Smooth muscle cell of the pulmonary artery (primary cell): ENCODE data around the gene OR8A1. TPM values are rescaled to one million over a fixed set of nuclear protein-coding genes. Genes with fewer than 3 reads are reported as not detected.

Source experiments
- total RNA-seq: library from RNA; depleted of rRNA; stranded (reverse); fragments of >200 nt; gene quantifications from 2 replicates; pipeline ENCODE4 v1.2.3, GENCODE V29; 2014

OR8A1 gene
- total RNA-seq = not detected in 2 replicates

GRCh38 chr11:124569697-124570096 is at the start of gene OR8A1:
Gene OR8A1, plus strand, starts transcription at chr11:124569997. Its CDS starts 123 bp downstream, at chr11:124570120.

DNA sequence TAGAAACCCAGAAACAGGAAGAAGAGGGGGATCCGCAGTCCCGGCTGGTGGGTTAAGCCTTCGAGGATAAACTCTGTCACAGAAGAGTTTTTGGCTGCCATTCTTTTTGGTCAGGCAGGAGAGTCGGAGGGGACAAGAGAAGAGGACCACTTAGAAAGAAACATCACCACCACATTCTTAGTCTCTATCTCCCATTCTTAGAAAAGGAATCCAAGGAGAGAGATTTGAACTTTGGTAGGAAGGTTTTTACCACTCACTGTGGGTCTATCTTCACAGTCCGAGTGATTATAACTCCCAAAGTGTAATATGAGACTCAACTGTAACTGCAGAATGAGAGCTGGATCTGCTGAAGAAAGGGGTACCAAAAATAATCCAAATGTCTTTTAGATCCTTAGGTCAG is 26.2 kb upstream of the OR8A1 start, which contains the start of gene OR8B12:
OR8B12 (minus strand) TSS at position 101 of the 400 bp plus-strand sequence; CDS start at position 101, 0 bp downstream.

DNA sequence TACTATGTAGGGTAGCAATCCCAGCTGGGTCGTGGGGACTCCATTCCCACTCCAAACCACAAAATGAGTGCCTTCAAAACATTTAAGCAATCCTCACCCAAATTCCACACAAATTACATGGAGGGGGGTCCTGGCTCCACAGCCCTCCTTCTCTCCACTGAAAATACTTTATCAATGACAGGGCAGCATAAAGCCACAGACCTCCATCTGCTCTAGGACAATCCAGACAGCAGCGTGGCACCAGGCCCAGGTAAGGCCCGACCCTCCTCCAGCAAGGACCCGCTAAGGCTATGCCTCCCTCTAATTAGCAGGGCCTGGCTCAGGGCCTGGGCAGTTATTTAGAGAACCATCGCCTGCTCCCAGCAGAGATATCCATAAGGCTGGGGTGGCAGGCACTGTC is 41.3 kb downstream of the OR8A1 start, which contains the start of gene PANX3:
PANX3 (plus strand) TSS at position 365 of the 400 bp plus-strand sequence. CDS start 129 bp downstream, outside the sequence.

Other genes with a start within 250 kb of the OR8A1 start
- gene OR8D2, start 249.8 kb upstream of the OR8A1 start, total RNA-seq = not detected in 2 replicates
- gene OR8B2, start 185.5 kb upstream of the OR8A1 start, total RNA-seq = not detected in 2 replicates
- gene OR8B3, start 171.0 kb upstream of the OR8A1 start, total RNA-seq = not detected in 2 replicates
- not detected in 2 replicates for gene OR8B4, start 145.1 kb upstream of the OR8A1 start, total RNA-seq
- not detected in 2 replicates for gene OR8B8, start 124.3 kb upstream of the OR8A1 start, total RNA-seq
- gene OR8B12, start 26.3 kb upstream of the OR8A1 start, total RNA-seq = not detected in 2 replicates
- not detected in 2 replicates for gene PANX3, start 41.4 kb downstream of the OR8A1 start, total RNA-seq
- gene TBRG1, start 52.9 kb downstream of the OR8A1 start, total RNA-seq = 30.6 and 34.8 TPM in 2 replicates
- 31.6 and 40.1 TPM in 2 replicates for gene SIAE, start 103.7 kb downstream of the OR8A1 start, total RNA-seq
- 3.9 and 5.7 TPM in 2 replicates for gene SPA17, start 103.9 kb downstream of the OR8A1 start, total RNA-seq
- gene NRGN, start 169.9 kb downstream of the OR8A1 start, total RNA-seq = 0.17 and 0.20 TPM in 2 replicates
- not detected in 2 replicates for gene VSIG2, start 182.3 kb downstream of the OR8A1 start, total RNA-seq
- 2.9 and 5.5 TPM in 2 replicates for gene ESAM, start 192.3 kb downstream of the OR8A1 start, total RNA-seq
- 7.8 and 7.9 TPM in 2 replicates for gene MSANTD2, start 230.4 kb downstream of the OR8A1 start, total RNA-seq